Neural cell (in vitro differentiated cells): ENCODE measurements around the gene KLC4. TPM values are rescaled to one million over a fixed set of nuclear protein-coding genes. Genes with fewer than 3 reads are reported as not detected.

Experiments used
- H2AFZ ChIP-seq: fragments of 200-600, 300-800 bp; sonication (generic), shearing (Covaris generic); 2 replicates; pipeline ENCODE4 v1.6.0; 2014; ENCODE audit warnings: low read depth, mild to moderate bottlenecking, antibody characterized with exemption, low read length, moderate library complexity
- H3F3A ChIP-seq: fragments of 200-600 bp; shearing (Covaris generic); 2 replicates; pipeline ENCODE4 v1.6.1; 2016; ENCODE audit warnings: mild to moderate bottlenecking, moderate library complexity, mixed read lengths, antibody characterized with exemption, low read length; ENCODE audit not compliant: insufficient read depth, poor library complexity, severe bottlenecking
- H3K27ac ChIP-seq: fragments of 200-600, 300-800 bp; sonication (generic), shearing (Covaris generic); 2 replicates; pipeline ENCODE4 v1.5.1; 2014; ENCODE audit warnings: mild to moderate bottlenecking, low read length, moderate library complexity
- H3K27me3 ChIP-seq: fragments of 300-800, 200-600 bp; sonication (generic), shearing (Covaris generic); 2 replicates; pipeline ENCODE4 v1.6.0; 2014; ENCODE audit warnings: mild to moderate bottlenecking, low read depth, low read length, moderate library complexity; ENCODE audit not compliant: insufficient read depth
- H3K36me3 ChIP-seq: fragments of 300-800, 200-600 bp; sonication (generic), shearing (Covaris generic); 2 replicates; pipeline ENCODE4 v1.5.1; 2014; ENCODE audit warnings: mild to moderate bottlenecking, antibody characterized with exemption, low read length, moderate library complexity; ENCODE audit not compliant: insufficient read depth
- H3K4me2 ChIP-seq: fragments of 300-800, 200-600 bp; sonication (generic), shearing (Covaris generic); 2 replicates; pipeline ENCODE4 v1.6.0; 2014; ENCODE audit warnings: mild to moderate bottlenecking, low read length
- H3K4me3 ChIP-seq: fragments of 300-800, 200-600 bp; sonication (generic), shearing (Covaris generic); 2 replicates; pipeline ENCODE4 v1.5.1; 2014; ENCODE audit warnings: mild to moderate bottlenecking, low read length, moderate library complexity
- H3K79me2 ChIP-seq: fragments of 200-600 bp; shearing (Covaris generic); replicated peaks from 2 replicates; pipeline ENCODE4 v1.6.0; 2014; ENCODE audit warnings: mild to moderate bottlenecking, low read length, moderate library complexity; ENCODE audit not compliant: insufficient read depth
- H3K9ac ChIP-seq: fragments of 300-800, 200-600 bp; sonication (generic), shearing (Covaris generic); 2 replicates; pipeline ENCODE4 v1.6.1; 2016; ENCODE audit warnings: mild to moderate bottlenecking, low read length, mixed read lengths
- H3K9me2 ChIP-seq: fragments of 200-600 bp; shearing (Covaris generic); 2 replicates; pipeline ENCODE4 v1.6.1; 2016; ENCODE audit warnings: mild to moderate bottlenecking, low read length, mixed read lengths; ENCODE audit not compliant: insufficient read depth
- H3K9me3 ChIP-seq: fragments of 200-600, 300-800 bp; sonication (generic), shearing (Covaris generic); 2 replicates; pipeline ENCODE4 v1.6.1; 2016; ENCODE audit warnings: mild to moderate bottlenecking, mixed run types, low read length, moderate library complexity, mixed read lengths
- H4K20me1 ChIP-seq: fragments of 200-600 bp; shearing (Covaris generic); 2 replicates; pipeline ENCODE4 v1.6.1; 2016; ENCODE audit warnings: mild to moderate bottlenecking, mixed run types; ENCODE audit not compliant: insufficient read depth
- EP300 ChIP-seq: fragments of 450-650 bp; conservative IDR thresholded peaks from 2 replicates; pipeline ENCODE4 v1.6.1; 2014; ENCODE audit warnings: antibody characterized with exemption, mild to moderate bottlenecking, moderate library complexity; ENCODE audit not compliant: poor library complexity, severe bottlenecking
- EZH2 ChIP-seq: fragments of 200-600, 300-800 bp; shearing (Covaris generic), sonication (generic); IDR thresholded peaks from 2 replicates; pipeline ENCODE4 v1.6.1; 2014; ENCODE audit warnings: antibody characterized with exemption, low read length, borderline replicate concordance, mild to moderate bottlenecking; ENCODE audit not compliant: insufficient read depth, poor library complexity, severe bottlenecking
- MXI1 ChIP-seq: fragments of 450-650 bp; conservative IDR thresholded peaks from 2 replicates; pipeline ENCODE4 v1.6.1; 2014; ENCODE audit warnings: antibody characterized with exemption, mild to moderate bottlenecking; ENCODE audit not compliant: poor library complexity, severe bottlenecking
- POLR2AphosphoS5 ChIP-seq: IDR thresholded peaks from 2 replicates; pipeline ENCODE4 v1.6.1; 2012
- RAD21 ChIP-seq: fragments of 450-650 bp; conservative IDR thresholded peaks from 2 replicates; pipeline ENCODE4 v1.6.1; 2014; ENCODE audit warnings: antibody characterized with exemption, mild to moderate bottlenecking, moderate library complexity
- SMC3 ChIP-seq: fragments of 450-650 bp; conservative IDR thresholded peaks from 2 replicates; pipeline ENCODE4 v1.6.1; 2014; ENCODE audit warnings: antibody characterized with exemption, mild to moderate bottlenecking, moderate library complexity; ENCODE audit not compliant: poor library complexity
- TAF1 ChIP-seq: IDR thresholded peaks from 2 replicates; pipeline ENCODE4 v1.6.1; 2012; ENCODE audit warnings: low read depth
- polyA plus RNA-seq: library from polyadenylated mRNA; depleted of rRNA; stranded (reverse); fragments of >200 nt; gene quantifications from 2 replicates; pipeline ENCODE4 v1.2.3, GENCODE V29; 2014
- TF ChIP-seq, protein P1 (sequence below): IDR thresholded peaks from 2 replicates; pipeline ENCODE4 v1.6.1; 2012; ENCODE audit warnings: borderline replicate concordance
- TF ChIP-seq, protein P2 (sequence below): fragments of 450-650 bp; IDR thresholded peaks from 2 replicates; pipeline ENCODE4 v1.5.1; 2014; ENCODE audit warnings: antibody characterized with exemption, mild to moderate bottlenecking, moderate library complexity; ENCODE audit not compliant: poor library complexity, severe bottlenecking

KLC4 gene
- polyA plus RNA-seq, 1 donor from 2014 or later = 75.3 TPM

DNA sequence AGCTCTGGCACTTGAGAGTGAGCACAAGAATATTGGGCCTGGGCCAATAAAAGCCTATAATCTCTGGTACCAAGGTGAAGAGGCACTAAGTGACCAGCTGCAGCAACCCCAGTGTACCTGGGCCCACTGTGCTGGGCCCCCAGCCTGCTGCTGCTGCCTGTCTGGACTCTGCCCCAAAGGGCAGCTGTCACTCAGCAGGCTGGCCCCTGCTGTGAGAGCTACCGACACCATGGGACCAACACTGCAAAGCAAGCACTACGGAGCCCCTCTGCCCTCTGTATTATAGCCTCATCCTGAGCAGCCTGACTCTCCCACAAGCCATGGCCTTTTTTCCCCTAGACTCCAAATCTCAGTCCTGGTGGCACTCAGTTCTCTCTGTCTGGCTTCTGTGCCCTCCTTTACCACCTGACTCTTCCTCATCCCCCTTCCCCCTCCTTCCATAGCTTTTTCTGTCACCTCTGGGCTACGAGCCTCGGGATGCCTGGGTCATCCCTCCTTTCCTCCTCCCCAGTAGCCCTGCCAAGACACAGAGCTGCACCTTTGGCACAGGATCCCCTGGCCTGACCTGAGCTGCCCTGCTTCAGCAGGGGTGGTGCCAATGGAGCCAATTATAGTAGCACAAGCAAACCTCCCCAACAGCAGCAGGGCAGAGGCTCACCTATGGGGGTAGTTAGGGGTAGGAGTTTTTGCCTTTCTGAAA, 23.8 kb upstream of the KLC4 start:
- Histone ChIP-seq H4K20me1 (no peaks in the 10 kb centered on the region), H3K27me3 (no peaks in the 10 kb centered on the region), H3F3A (no peaks in the 10 kb centered on the region), H3K36me3 (no peaks in the 10 kb centered on the region), H3K4me3 (no peak overlapping the region), H3K4me2 (no peak overlapping the region), H3K27ac (no peak overlapping the region), H3K79me2 (no peaks in the 10 kb centered on the region), H3K9ac (no peak overlapping the region), H2AFZ (no peak overlapping the region), H3K9me2 (no peaks in the 10 kb centered on the region), H3K9me3 (no peaks in the 10 kb centered on the region)
- TF ChIP-seq EZH2 (no peak), POLR2AphosphoS5 (no peak), TAF1 (no peak), EP300 (no peak), MXI1 (no peak), RAD21 (no peak), SMC3 (no peak)
- TF ChIP-seq, protein P1, sequence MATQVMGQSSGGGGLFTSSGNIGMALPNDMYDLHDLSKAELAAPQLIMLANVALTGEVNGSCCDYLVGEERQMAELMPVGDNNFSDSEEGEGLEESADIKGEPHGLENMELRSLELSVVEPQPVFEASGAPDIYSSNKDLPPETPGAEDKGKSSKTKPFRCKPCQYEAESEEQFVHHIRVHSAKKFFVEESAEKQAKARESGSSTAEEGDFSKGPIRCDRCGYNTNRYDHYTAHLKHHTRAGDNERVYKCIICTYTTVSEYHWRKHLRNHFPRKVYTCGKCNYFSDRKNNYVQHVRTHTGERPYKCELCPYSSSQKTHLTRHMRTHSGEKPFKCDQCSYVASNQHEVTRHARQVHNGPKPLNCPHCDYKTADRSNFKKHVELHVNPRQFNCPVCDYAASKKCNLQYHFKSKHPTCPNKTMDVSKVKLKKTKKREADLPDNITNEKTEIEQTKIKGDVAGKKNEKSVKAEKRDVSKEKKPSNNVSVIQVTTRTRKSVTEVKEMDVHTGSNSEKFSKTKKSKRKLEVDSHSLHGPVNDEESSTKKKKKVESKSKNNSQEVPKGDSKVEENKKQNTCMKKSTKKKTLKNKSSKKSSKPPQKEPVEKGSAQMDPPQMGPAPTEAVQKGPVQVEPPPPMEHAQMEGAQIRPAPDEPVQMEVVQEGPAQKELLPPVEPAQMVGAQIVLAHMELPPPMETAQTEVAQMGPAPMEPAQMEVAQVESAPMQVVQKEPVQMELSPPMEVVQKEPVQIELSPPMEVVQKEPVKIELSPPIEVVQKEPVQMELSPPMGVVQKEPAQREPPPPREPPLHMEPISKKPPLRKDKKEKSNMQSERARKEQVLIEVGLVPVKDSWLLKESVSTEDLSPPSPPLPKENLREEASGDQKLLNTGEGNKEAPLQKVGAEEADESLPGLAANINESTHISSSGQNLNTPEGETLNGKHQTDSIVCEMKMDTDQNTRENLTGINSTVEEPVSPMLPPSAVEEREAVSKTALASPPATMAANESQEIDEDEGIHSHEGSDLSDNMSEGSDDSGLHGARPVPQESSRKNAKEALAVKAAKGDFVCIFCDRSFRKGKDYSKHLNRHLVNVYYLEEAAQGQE = no peak
- TF ChIP-seq, protein P2, sequence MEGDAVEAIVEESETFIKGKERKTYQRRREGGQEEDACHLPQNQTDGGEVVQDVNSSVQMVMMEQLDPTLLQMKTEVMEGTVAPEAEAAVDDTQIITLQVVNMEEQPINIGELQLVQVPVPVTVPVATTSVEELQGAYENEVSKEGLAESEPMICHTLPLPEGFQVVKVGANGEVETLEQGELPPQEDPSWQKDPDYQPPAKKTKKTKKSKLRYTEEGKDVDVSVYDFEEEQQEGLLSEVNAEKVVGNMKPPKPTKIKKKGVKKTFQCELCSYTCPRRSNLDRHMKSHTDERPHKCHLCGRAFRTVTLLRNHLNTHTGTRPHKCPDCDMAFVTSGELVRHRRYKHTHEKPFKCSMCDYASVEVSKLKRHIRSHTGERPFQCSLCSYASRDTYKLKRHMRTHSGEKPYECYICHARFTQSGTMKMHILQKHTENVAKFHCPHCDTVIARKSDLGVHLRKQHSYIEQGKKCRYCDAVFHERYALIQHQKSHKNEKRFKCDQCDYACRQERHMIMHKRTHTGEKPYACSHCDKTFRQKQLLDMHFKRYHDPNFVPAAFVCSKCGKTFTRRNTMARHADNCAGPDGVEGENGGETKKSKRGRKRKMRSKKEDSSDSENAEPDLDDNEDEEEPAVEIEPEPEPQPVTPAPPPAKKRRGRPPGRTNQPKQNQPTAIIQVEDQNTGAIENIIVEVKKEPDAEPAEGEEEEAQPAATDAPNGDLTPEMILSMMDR = no peak

DNA sequence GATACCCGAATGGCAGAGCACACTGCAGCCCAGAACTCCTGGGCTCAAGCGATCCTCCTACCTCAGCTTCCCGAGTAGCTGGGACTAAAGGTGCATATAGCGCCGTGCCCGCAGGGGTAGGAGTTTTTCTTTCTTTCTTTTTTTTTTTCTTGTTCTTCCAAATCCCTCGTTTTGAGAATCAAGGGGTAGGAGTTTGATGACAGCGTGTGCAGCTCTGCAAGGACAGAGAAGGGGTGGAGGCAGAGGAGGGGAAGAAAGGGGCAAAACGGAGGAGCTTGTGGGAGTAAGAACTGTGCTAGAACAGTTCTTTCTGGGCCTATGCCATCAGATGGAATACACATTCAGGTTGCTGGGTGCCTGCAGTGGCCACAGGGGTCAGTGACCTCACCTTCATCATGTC, 22.7 kb upstream of the KLC4 start:
- no peak overlapping the region for H3K27ac ChIP-seq
- no peaks in the 10 kb centered on the region for H3F3A ChIP-seq
- H3K27me3 ChIP-seq = no peaks in the 10 kb centered on the region
- H3K36me3 ChIP-seq = no peaks in the 10 kb centered on the region
- H3K4me2 ChIP-seq = no peak overlapping the region
- H2AFZ ChIP-seq = no peak overlapping the region
- H3K9me2 ChIP-seq = no peaks in the 10 kb centered on the region
- H4K20me1 ChIP-seq = no peaks in the 10 kb centered on the region
- H3K9me3 ChIP-seq = no peaks in the 10 kb centered on the region
- no peak overlapping the region for H3K4me3 ChIP-seq
- H3K9ac ChIP-seq = no peak overlapping the region
- H3K79me2 ChIP-seq = no peaks in the 10 kb centered on the region
- TF ChIP-seq MXI1 = no peak
- no peak for TF ChIP-seq SMC3
